ENCODE measurements around the gene ZNFX1. TPM values are rescaled to one million over a fixed set of nuclear protein-coding genes. Genes with fewer than 3 reads are reported as not detected.
A peak's percentile ranks its signal among the peaks of the same experiment; 100 is the strongest.

Gene ZNFX1
- total RNA-seq, 2 donors from 2014 or later: 52.9 to 62.9 TPM

DNA sequence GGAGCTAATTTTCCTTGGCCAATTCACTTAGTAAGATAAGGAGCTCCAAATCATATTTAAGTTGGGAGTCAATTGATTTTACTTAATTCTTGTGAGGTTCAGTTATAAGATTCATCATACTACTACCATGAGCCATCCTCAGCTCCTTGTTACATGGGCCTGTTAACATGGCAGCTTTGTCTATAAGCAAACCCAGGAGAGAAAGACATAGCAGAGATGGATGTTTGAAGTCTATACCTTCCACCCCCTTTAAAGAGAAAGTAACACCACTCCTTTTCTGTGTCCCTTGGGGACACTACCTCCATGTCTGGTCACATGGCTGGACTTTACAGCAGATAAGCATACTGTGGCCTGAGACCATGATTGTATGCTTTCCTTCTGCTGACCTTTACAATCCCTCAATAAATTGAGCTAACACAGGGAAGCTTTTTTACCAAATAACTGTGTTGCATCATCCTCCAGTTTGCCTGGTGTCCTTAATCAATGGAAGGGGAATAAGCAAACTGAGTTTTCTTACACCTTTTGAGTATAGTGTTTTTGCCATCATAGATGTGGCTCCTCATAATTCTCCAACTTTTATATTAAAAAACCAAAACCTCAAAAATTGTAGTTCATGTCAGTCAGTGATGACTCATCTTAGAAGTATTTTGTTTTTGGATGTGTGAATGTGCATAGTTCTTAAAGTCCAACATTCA is 9.8 kb upstream of the ZNFX1 start:
- Mint-ChIP-seq H3K9me3 (peaks cover 25% of the 10 kb centered on the region), H3K27ac (peak overlapping the region; percentile 11 to 100), H3K36me3 (peaks cover 82% of the 10 kb centered on the region), H3K4me1 (ENCODE audit: low read depth in 2 of 2) (peaks cover 57 to 69% of the 10 kb centered on the region in 2 donors), H3K27me3 (no peaks in the 10 kb centered on the region), H3K4me3 (peak overlapping the region; percentile 99)
- DNase-seq (ENCODE audit: low spot score) (no peak), ATAC-seq (peak; percentile 19 to 46)

DNA sequence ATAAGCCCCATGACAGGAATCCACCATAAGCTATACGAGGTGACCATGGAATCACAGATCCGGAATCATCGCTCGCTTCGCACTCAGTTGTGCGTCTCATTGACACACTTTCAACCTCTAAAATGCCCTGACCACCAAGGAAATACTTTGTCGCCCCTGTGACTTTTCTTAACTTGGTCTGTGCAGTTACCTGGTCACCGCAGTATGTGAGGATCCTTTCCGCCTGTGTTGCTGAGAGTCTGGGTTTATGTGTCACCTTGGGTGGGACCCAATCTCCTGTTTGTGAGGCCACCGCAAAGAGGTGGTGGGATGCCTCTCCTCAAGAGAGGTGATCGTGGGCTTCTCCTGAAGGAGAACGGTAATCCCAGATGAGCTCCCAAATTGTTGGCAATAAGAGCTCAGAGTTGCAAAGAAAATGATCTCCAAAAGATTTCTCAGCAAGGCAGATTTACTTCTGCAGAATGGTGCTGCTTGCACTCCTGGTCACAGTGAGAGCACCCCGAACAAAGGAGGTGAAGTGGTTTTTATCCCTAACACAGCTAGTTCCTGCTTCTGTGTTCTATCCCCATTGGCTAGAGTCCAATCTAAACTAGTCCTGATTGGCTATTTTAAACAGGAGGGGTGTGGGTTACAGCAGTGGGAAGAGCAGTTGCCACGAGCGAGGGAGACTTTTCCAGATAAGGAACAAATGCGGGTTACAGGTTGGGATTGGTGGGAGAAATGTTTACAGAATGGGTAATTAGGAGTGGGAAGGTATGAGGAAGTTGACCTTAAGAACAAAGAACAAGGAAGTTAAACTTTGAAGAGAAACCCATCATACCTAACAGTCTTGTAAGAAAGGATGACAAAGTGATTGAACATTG is 9.1 kb upstream of the ZNFX1 start:
- Mint-ChIP-seq H3K4me1 (ENCODE audit: low read depth in 2 of 2) (peaks cover 65 to 77% of the 10 kb centered on the region in 2 donors), H3K4me3 (peak overlapping the region; percentile 99), H3K27me3 (no peaks in the 10 kb centered on the region), H3K36me3 (peaks cover 90% of the 10 kb centered on the region), H3K27ac (peak overlapping the region; percentile 11 to 100), H3K9me3 (peaks cover 25% of the 10 kb centered on the region)
- no peak for DNase-seq (ENCODE audit: low spot score)
- no peak for ATAC-seq

DNA sequence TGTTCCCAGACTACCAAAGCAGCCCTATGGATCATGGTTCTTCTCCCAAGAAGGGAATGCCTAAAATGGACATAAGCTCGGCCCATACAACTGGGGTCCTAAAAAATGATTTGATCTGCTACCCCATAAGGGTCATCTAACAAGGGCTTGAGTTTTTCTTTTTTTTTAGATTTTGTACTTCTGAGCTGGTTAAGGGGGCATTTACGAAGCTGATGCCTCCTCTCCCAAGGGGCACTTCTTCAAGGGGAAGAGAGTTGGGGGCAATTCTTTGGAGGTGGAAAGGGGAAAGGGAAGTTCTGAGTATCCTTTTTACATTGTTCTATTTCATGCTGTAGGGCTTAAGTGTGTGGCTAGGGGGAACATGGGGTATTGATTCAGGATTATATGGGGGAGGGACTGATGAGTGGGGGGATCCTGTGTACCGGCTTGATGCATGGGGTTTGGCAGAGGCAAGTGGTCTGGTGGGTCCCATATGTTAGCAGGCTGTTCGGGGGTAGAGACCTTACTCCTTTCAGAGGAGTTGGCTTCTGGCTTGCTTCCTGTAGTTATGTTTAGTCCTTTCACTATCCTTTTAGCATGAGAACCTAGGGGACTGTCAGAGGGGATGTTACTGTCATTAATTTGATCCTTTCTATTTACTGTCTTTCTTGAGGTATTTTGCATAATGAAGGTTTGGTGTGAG is 8.1 kb upstream of the ZNFX1 start:
- Mint-ChIP-seq H3K4me3 (peak overlapping the region; percentile 99), H3K4me1 (ENCODE audit: low read depth in 2 of 2) (peaks cover 71 to 82% of the 10 kb centered on the region in 2 donors), H3K9me3 (peaks cover 29% of the 10 kb centered on the region), H3K27me3 (no peaks in the 10 kb centered on the region), H3K36me3 (peaks cover 95% of the 10 kb centered on the region), H3K27ac (peak overlapping the region; percentile 99 to 100)
- DNase-seq (ENCODE audit: low spot score) (no peak), ATAC-seq (no peak)

DNA sequence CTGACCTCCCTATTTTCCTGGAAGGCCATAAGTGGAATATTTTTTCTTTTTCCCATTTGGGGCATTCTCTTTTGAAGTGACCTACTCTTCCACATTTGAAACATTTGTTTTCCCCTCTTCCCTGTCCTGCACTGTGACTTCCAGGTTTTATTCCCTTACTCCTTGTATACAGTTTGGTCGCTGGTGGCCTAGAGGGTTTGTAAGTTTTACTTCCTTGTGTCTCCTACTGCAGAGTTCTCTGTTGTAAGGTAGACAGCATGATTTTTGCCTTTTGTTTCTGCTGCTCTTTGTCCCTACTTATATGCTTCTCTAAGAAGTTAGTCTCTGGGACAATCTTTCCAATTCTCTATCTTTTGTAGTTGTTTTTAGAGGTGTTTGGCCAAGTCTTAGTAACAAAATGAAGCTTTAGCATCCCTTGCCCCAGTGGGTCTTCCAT is 7.4 kb upstream of the ZNFX1 start:
- ATAC-seq (no peak), DNase-seq (ENCODE audit: low spot score) (no peak)
- Mint-ChIP-seq H3K4me3 (peak overlapping the region; percentile 99), H3K36me3 (peaks cover 96% of the 10 kb centered on the region), H3K4me1 (ENCODE audit: low read depth in 2 of 2) (peaks cover 73 to 83% of the 10 kb centered on the region in 2 donors), H3K27ac (peak overlapping the region; percentile 99 to 100), H3K27me3 (no peaks in the 10 kb centered on the region), H3K9me3 (peaks cover 32% of the 10 kb centered on the region)

DNA sequence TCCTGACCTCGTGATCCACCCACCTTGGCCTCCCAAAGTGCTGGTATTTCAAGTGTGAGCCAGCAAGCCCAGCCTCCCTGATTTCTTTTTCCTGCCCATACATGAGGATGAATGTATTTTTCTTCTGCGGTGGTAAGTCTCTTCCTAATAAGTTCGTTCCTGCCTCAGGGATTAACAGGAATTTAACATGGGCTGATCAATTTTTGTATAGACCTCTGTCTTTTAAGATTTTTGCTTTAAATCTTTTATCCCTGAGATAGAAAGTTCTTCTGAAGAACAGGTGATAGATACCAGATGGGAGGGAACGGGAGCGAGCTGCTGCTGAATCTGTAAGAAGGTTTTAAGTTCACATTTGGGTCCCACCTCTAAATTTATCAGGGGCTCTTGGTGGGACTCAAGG is 7.0 kb upstream of the ZNFX1 start:
- DNase-seq (ENCODE audit: low spot score) (no peak), ATAC-seq (no peak)
- Mint-ChIP-seq H3K4me1 (ENCODE audit: low read depth in 2 of 2) (peaks cover 78 to 87% of the 10 kb centered on the region in 2 donors), H3K9me3 (peaks cover 32% of the 10 kb centered on the region), H3K4me3 (peak overlapping the region; percentile 99), H3K27ac (peak overlapping the region; percentile 99 to 100), H3K36me3 (peaks cover 96% of the 10 kb centered on the region), H3K27me3 (no peaks in the 10 kb centered on the region)

DNA sequence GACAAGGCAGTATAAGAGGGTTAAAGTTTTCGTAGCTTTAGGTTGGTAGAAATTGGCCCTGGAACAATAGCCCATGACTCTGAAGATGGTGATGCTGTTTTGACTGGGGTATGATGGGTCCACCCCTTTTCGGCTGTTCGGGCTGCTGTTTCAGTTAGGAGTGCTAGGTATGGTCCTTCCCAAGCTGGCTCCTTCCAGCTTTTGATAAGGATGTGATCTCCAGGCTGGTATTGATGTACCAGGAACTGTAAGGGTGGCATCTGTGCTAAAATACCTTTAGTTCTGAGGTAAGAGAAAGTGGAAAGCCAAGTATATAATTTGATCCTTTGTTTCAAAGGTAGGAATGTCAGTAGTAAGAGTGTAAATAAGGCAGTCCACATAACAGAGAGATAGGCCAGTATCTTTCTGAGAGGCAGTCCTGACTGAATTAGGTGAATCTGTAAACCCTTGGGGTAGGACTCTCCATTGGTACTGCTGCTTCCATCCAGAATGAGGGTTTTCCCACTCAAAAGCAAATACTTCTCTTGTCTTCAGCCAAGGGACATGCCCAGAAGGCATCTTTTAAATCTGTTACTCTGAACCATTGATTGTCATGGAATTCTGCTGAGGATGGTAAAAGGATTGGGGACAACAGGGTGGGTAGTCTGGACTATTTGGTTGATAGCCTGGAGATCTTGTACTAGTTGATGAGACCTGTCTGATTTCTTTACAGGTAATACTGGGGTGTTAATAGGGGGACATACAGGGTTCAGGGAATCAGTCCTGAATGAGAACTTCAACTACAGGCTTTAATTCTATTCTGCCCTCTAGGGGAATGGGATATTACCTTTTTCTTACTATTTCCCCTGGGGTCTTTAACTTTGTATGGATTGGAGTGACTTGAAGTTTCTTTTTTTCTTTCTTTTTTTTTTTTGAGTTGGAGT is 6.1 kb upstream of the ZNFX1 start:
- DNase-seq (ENCODE audit: low spot score) (no peak), ATAC-seq (no peak)
- H3K27me3 Mint-ChIP-seq: no peaks in the 10 kb centered on the region
- H3K4me3 Mint-ChIP-seq: peak overlapping the region; percentile 99
- H3K9me3 Mint-ChIP-seq: peaks cover 32% of the 10 kb centered on the region
- peak overlapping the region; percentile 99 to 100 for H3K27ac Mint-ChIP-seq
- peaks cover 84 to 92% of the 10 kb centered on the region in 2 donors for H3K4me1 Mint-ChIP-seq (ENCODE audit: low read depth in 2 of 2)
- H3K36me3 Mint-ChIP-seq: peaks cover 100% of the 10 kb centered on the region

DNA sequence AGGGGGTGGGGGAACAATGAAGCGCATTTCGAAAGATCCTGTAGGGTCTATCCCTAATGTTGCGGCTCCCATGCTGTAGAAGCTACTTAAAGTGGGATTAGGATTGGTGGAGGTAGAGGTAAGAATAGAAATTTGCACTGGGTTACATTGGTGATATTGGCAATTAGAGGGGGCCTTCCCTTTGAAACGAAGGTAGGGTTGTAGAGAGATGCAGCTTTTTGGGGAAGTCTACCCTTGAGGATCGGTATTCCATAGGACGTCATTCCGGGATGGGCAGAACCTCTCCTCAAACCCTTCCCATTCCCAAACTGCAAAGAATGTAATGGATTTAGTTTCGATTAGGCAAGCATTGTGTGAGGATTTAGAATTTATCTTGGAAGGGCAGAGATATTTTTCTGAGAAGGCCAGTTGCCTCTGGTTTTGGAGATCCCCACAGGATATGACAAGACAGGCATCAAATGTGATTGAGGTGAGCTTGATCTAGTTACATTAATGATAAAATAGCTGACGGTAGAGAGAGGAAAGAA is 5.4 kb upstream of the ZNFX1 start:
- peaks cover 91 to 97% of the 10 kb centered on the region in 2 donors for H3K4me1 Mint-ChIP-seq (ENCODE audit: low read depth in 2 of 2)
- H3K4me3 Mint-ChIP-seq: peak overlapping the region; percentile 99
- H3K36me3 Mint-ChIP-seq: peaks cover 100% of the 10 kb centered on the region
- ATAC-seq (no peak), DNase-seq (ENCODE audit: low spot score) (no peak)
- H3K9me3 Mint-ChIP-seq: peaks cover 32% of the 10 kb centered on the region
- H3K27ac Mint-ChIP-seq: peak overlapping the region; percentile 99 to 100
- no peaks in the 10 kb centered on the region for H3K27me3 Mint-ChIP-seq

DNA sequence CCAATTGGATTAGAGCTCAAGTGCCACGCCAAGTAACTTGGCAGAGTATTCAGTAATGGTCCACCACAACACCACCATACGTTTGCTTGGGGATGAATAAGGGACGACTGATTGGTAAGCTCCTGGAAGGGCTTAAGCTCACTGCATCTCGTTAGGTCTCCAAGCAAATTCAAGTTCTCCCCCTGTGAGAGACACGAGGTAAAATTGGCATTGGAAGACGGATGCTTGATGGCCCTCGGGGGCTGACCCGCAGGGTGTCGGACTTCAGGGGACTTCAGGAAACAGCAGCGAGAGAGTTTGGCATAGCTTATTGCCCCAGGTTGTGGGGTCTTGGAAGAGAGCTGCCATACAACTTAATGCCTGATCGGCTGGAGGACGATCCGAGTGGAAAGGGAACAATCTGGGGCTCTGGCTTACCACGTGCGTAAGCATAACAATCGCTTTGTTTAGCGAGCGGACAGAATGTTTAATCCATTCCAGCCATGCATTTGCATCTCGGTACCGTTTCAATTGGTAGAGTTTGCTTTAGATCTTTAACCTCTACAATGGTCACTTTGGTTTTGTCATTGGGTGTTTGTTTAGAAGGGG is 4.8 kb upstream of the ZNFX1 start:
- H3K4me1 Mint-ChIP-seq (ENCODE audit: low read depth in 2 of 2): peaks cover 88 to 94% of the 10 kb centered on the region in 2 donors
- peaks cover 32% of the 10 kb centered on the region for H3K9me3 Mint-ChIP-seq
- H3K36me3 Mint-ChIP-seq: peaks cover 98% of the 10 kb centered on the region
- ATAC-seq: no peak
- H3K27me3 Mint-ChIP-seq: no peaks in the 10 kb centered on the region
- peak overlapping the region; percentile 99 to 100 for H3K27ac Mint-ChIP-seq
- H3K4me3 Mint-ChIP-seq: peak overlapping the region; percentile 99
- DNase-seq (ENCODE audit: low spot score): no peak

DNA sequence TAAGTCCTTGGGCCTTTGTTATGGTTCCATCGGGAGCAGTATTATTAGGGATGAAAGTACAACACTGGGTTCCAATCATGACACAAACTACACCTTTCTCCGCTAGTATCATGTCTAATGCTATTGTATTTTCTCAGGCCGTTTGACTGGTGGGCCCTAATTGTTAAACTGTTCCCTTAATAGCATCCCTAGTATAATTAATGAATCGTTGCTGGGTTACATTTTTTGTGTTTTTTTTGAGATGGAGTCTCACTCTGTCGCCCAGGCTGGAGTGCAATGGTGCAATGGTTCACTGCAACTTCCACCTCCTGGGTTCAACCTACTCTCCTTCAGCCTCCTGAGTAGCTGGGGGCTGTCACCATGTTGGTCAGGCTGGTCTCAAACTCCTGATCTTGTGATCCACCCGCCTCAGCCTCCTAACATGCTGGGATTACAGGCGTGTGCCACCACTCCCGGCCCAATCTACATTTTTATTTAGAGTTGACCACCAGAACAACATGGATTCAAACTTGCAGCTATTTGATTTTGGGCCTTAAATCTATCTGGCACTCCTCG is 4.1 kb upstream of the ZNFX1 start:
- peak overlapping the region; percentile 99 to 100 for H3K27ac Mint-ChIP-seq
- peaks cover 97% of the 10 kb centered on the region for H3K36me3 Mint-ChIP-seq
- H3K4me3 Mint-ChIP-seq: peak overlapping the region; percentile 99
- H3K27me3 Mint-ChIP-seq: no peaks in the 10 kb centered on the region
- peaks cover 82 to 94% of the 10 kb centered on the region in 2 donors for H3K4me1 Mint-ChIP-seq (ENCODE audit: low read depth in 2 of 2)
- DNase-seq (ENCODE audit: low spot score) (no peak), ATAC-seq (no peak)
- H3K9me3 Mint-ChIP-seq: peaks cover 28% of the 10 kb centered on the region

DNA sequence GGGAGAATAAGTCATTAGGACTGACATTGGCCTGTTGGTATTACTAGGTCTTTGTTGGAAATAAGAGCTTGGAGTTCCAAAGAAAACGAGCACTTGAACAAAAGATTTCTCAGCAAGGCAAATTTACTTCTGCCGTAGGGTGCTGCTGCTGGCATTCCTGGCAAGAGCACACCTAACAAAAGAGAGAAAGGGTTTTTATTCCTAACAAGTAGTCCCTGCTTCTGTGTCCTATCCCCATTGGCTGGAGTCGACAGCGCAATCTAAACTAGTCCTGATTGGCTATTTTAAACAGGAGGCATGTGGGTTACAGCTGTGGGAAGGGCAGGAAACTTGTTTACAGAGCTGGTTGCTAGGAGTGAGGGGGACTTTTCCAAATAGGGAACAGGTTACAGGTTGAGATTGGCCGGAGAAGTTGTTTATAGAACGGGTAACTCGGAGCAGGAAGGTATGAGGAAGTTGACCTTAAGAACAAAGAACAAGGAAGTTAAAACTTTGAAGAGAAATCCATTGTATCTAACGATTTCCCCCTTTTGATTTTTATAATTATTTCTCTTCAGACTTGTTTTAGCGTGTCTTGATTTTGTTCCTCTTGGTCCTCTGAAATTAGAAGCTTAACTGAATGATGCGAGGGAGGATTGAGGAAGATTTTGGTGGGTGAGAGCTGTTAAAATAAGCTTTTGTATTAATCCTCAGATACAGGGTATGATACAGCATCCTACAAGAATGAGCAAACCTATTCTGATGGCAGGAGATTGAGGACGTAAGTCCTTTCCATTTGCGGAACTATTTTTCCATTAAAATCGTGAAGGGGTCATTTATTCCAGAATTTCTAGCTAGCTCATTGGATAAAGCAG is 3.4 kb upstream of the ZNFX1 start:
- no peak for ATAC-seq
- H3K36me3 Mint-ChIP-seq: peaks cover 96% of the 10 kb centered on the region
- H3K4me1 Mint-ChIP-seq (ENCODE audit: low read depth in 2 of 2): peaks cover 83 to 94% of the 10 kb centered on the region in 2 donors
- peak overlapping the region; percentile 99 for H3K4me3 Mint-ChIP-seq
- peak overlapping the region; percentile 99 to 100 for H3K27ac Mint-ChIP-seq
- no peaks in the 10 kb centered on the region for H3K27me3 Mint-ChIP-seq
- H3K9me3 Mint-ChIP-seq: peaks cover 25% of the 10 kb centered on the region
- DNase-seq (ENCODE audit: low spot score): no peak

DNA sequence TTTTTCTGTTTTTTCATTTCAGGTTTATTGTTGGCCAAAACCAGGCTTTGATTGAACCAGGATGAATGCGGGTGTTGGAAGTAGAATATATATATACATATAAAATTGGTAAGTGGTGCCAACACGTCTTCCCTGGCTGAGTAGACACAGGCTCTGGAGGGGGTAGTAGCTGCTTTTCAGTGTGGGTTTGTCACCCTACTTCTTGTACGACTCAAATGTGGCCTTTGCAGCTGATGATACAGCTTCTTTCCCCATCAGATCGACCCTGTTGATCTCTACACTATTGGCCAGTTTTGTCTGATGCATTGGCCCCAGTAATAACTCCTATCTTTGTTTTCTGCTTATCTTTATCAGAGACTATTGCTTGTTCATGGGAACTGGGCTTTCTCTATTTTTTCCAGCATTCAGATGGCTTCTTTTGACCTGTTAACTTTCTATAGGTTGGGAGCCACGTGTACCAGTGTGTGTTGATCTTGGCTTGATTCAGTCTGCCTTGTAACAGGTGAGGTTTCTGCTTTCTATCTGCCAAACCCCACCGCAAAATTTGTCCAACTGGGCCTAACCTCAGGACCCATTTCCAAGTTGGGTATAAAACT is 2.7 kb upstream of the ZNFX1 start:
- H3K4me1 Mint-ChIP-seq (ENCODE audit: low read depth in 2 of 2): peaks cover 81 to 94% of the 10 kb centered on the region in 2 donors
- peak overlapping the region; percentile 99 for H3K4me3 Mint-ChIP-seq
- peaks cover 19% of the 10 kb centered on the region for H3K9me3 Mint-ChIP-seq
- ATAC-seq (no peak), DNase-seq (ENCODE audit: low spot score) (no peak)
- H3K27me3 Mint-ChIP-seq: no peaks in the 10 kb centered on the region
- H3K27ac Mint-ChIP-seq: peak overlapping the region; percentile 99 to 100
- peaks cover 92% of the 10 kb centered on the region for H3K36me3 Mint-ChIP-seq

All from natural killer cell treated with Interleukin-12 subunit alpha and Interleukin-12 subunit beta and Interleukin-15 and Interleukin-18, amount 100 ng/mL, for 72 hours (primary cell).